GM23338 (cell line): ENCODE data around the gene ZNF277. TPM values are rescaled to one million over a fixed set of nuclear protein-coding genes. Genes with fewer than 3 reads are reported as not detected.

Experiments used
- ATAC-seq: fragments of 200-7000 bp; cut with Tn5 transposase; 3 replicates; pipeline ENCODE4 v1.9.1; 2020
- DNase-seq: peaks from one replicate; pipeline ENCODE4 v3.0.0-alpha.2; 2015; ENCODE audit warnings: low spot score
- H2AFZ ChIP-seq: fragments of 200-600 bp; sonication (generic); 2 replicates; pipeline ENCODE4 v1.8.0; 2016; ENCODE audit warnings: antibody characterized with exemption, mild to moderate bottlenecking, moderate library complexity
- H3F3A ChIP-seq: fragments of 200-600 bp; sonication (generic); replicated peaks from 2 replicates; pipeline ENCODE4 v1.8.0; 2017; ENCODE audit warnings: antibody characterized with exemption, mixed run types, low read depth
- H3K27ac ChIP-seq: fragments of 200-600 bp; sonication (generic); 2 replicates; pipeline ENCODE4 v1.6.1; 2016; ENCODE audit warnings: low read depth
- H3K27me3 ChIP-seq: fragments of 200-600 bp; sonication (generic); 2 replicates; pipeline ENCODE4 v1.8.0; 2016; ENCODE audit warnings: mild to moderate bottlenecking, mixed run types, moderate library complexity; ENCODE audit not compliant: insufficient read depth
- H3K36me3 ChIP-seq: fragments of 200-600 bp; sonication (generic); 2 replicates; pipeline ENCODE4 v1.8.0; 2016; ENCODE audit warnings: mild to moderate bottlenecking; ENCODE audit not compliant: insufficient read depth
- H3K4me1 ChIP-seq: fragments of 200-600 bp; sonication (generic); 2 replicates; pipeline ENCODE4 v1.8.0; 2016; ENCODE audit warnings: mild to moderate bottlenecking, moderate library complexity; ENCODE audit not compliant: insufficient read depth
- H3K4me2 ChIP-seq: fragments of 200-600 bp; sonication (generic); 2 replicates; pipeline ENCODE4 v1.7.1; 2017; ENCODE audit warnings: mixed run types
- H3K4me3 ChIP-seq: fragments of 200-600 bp; sonication (generic); 2 replicates; pipeline ENCODE4 v1.6.1; 2016; ENCODE audit warnings: mixed run types
- H3K79me2 ChIP-seq: fragments of 200-600 bp; sonication (generic); replicated peaks from 2 replicates; pipeline ENCODE4 v1.8.0; 2017; ENCODE audit warnings: mild to moderate bottlenecking; ENCODE audit not compliant: insufficient read depth
- H3K9me2 ChIP-seq: fragments of 200-600 bp; sonication (generic); 2 replicates; pipeline ENCODE4 v1.8.0; 2017; ENCODE audit not compliant: insufficient read depth
- H4K20me1 ChIP-seq: fragments of 200-600 bp; sonication (generic); replicated peaks from 2 replicates; pipeline ENCODE4 v1.8.0; 2017; ENCODE audit warnings: mild to moderate bottlenecking; ENCODE audit not compliant: insufficient read depth
- H3K27ac Mint-ChIP-seq: 2 replicates; pipeline ENCODE4 v1.8.0; 2020; ENCODE audit warnings: inconsistent platforms, mild to moderate bottlenecking, moderate library complexity, mixed read lengths
- H3K27me3 Mint-ChIP-seq: 3 replicates; pipeline ENCODE4 v1.8.0; 2022; ENCODE audit warnings: low read depth, mild to moderate bottlenecking, moderate library complexity, mixed read lengths, inconsistent platforms; ENCODE audit not compliant: insufficient read depth, poor library complexity
- H3K36me3 Mint-ChIP-seq: 3 replicates; pipeline ENCODE4 v1.8.0; 2021; ENCODE audit warnings: low read depth, mild to moderate bottlenecking, inconsistent platforms, moderate library complexity, mixed read lengths
- H3K4me1 Mint-ChIP-seq: 3 replicates; pipeline ENCODE4 v1.8.0; 2020; ENCODE audit warnings: mild to moderate bottlenecking, inconsistent platforms, mixed read lengths
- H3K4me3 Mint-ChIP-seq: 3 replicates; pipeline ENCODE4 v1.8.0; 2021; ENCODE audit warnings: moderate library complexity, mild to moderate bottlenecking, inconsistent platforms, mixed read lengths
- H3K9me3 Mint-ChIP-seq: 3 replicates; pipeline ENCODE4 v1.8.0; 2020; ENCODE audit warnings: moderate library complexity, mild to moderate bottlenecking, inconsistent platforms, mixed read lengths
- CREB1 ChIP-seq: fragments of 250-450 bp; sonication (Bioruptor Pico); IDR thresholded peaks from 2 replicates; pipeline ENCODE4 v1.5.0; 2020; ENCODE audit warnings: low read depth, mild to moderate bottlenecking, moderate library complexity
- CTCF ChIP-seq, 2 experiments: fragments of 200-600 bp in 1 of 2; sonication (generic) in 1 of 2; conservative IDR thresholded peaks; 2 replicates each; pipeline versions ENCODE4 v1.5.1 to v1.6.1; 2016 to 2017; ENCODE audit warnings: antibody characterized with exemption in 2 of 2, low read depth in 2 of 2, mild to moderate bottlenecking in 2 of 2, moderate library complexity in 1 of 2
- ETS1 ChIP-seq: IDR thresholded peaks from 2 replicates; pipeline ENCODE4 v1.6.1; 2016; ENCODE audit warnings: antibody characterized with exemption
- EZH2 ChIP-seq: fragments of 200-600 bp; sonication (generic); IDR thresholded peaks from one replicate; pipeline ENCODE4 v1.8.0; 2017; ENCODE audit warnings: antibody characterized with exemption, mild to moderate bottlenecking, low read depth; ENCODE audit not compliant: unreplicated experiment
- EZH2phosphoT487 ChIP-seq: fragments of 200-600 bp; sonication (generic); IDR thresholded peaks from one replicate; pipeline ENCODE4 v1.8.1; 2018; ENCODE audit warnings: antibody characterized with exemption; ENCODE audit not compliant: unreplicated experiment
- JUNB ChIP-seq: IDR thresholded peaks from one replicate; pipeline ENCODE4 v1.6.1; 2016; ENCODE audit warnings: antibody characterized with exemption; ENCODE audit not compliant: unreplicated experiment
- NANOG ChIP-seq: IDR thresholded peaks from 2 replicates; pipeline ENCODE4 v1.6.1; 2016; ENCODE audit warnings: antibody characterized with exemption, borderline replicate concordance
- STAT1 ChIP-seq: IDR thresholded peaks from one replicate; pipeline ENCODE4 v1.6.1; 2016; ENCODE audit warnings: antibody characterized with exemption; ENCODE audit not compliant: unreplicated experiment
- ZNF114 ChIP-seq: fragments of 250-450 bp; sonication (Bioruptor Pico); IDR thresholded peaks from 2 replicates; pipeline ENCODE4 v1.5.0; 2020; ENCODE audit warnings: mild to moderate bottlenecking, moderate library complexity
- ZNF331 ChIP-seq: fragments of 250-450 bp; sonication (Bioruptor Pico); IDR thresholded peaks from 2 replicates; pipeline ENCODE4 v1.5.0; 2020; ENCODE audit warnings: low read depth, mild to moderate bottlenecking, moderate library complexity
- polyA plus RNA-seq: library from polyadenylated mRNA; unstranded; fragments of >200 nt; fragmentation: Nextera tagmentation; extraction: Ambion mirVana; gene quantifications from 2 replicates; pipeline ENCODE4 v1.2.1, GENCODE V29; 2016
- total RNA-seq: library from RNA; depleted of rRNA; stranded (reverse); fragments of >200 nt; shearing (Covaris generic); gene quantifications from 2 replicates; pipeline ENCODE4 v1.2.3, GENCODE V29; 2014
- TF ChIP-seq, protein P1 (sequence below): fragments of 250-450 bp; sonication (Bioruptor Pico); IDR thresholded peaks from 2 replicates; pipeline ENCODE4 v1.5.0; 2020; ENCODE audit warnings: mild to moderate bottlenecking, moderate library complexity

The ZNF277 gene
- total and polyA plus RNA-seq, 2 experiments from 2014 or later: 25.4 to 28.9 TPM

DNA sequence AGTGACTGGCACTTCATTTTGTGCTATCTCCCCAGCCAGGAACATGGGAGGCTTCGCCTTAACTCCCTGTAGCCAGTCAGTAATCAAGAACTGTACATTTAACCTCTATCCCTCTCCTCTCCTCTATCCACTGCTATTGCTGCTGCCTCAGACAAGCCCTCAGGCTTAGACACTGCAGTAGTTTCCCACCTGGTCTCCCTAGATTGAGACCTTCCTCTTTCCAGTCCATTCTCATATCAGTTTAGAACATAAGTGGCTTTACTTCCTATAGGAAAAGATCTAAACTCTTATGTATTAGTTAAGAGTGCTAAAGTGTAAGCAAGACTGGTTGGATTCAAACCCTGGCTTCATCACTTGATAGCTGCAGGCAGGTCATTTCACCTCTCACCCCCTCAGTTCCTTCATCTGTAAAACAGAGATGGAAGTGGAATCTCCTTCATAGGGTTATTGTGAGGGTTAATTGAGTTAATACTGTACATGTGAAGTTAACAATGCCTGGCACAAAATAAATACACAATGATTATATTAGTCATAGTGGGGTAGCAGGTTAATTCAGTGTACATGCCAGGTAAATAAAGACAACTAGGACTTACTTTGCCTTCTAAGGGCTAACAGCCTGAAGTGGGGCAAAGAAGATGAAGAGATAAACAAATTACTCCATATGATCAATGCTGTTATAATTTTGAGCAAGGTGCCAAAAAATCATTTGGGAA lies 76.1 kb downstream of the ZNF277 start (continued):
- TF ChIP-seq, protein P1, sequence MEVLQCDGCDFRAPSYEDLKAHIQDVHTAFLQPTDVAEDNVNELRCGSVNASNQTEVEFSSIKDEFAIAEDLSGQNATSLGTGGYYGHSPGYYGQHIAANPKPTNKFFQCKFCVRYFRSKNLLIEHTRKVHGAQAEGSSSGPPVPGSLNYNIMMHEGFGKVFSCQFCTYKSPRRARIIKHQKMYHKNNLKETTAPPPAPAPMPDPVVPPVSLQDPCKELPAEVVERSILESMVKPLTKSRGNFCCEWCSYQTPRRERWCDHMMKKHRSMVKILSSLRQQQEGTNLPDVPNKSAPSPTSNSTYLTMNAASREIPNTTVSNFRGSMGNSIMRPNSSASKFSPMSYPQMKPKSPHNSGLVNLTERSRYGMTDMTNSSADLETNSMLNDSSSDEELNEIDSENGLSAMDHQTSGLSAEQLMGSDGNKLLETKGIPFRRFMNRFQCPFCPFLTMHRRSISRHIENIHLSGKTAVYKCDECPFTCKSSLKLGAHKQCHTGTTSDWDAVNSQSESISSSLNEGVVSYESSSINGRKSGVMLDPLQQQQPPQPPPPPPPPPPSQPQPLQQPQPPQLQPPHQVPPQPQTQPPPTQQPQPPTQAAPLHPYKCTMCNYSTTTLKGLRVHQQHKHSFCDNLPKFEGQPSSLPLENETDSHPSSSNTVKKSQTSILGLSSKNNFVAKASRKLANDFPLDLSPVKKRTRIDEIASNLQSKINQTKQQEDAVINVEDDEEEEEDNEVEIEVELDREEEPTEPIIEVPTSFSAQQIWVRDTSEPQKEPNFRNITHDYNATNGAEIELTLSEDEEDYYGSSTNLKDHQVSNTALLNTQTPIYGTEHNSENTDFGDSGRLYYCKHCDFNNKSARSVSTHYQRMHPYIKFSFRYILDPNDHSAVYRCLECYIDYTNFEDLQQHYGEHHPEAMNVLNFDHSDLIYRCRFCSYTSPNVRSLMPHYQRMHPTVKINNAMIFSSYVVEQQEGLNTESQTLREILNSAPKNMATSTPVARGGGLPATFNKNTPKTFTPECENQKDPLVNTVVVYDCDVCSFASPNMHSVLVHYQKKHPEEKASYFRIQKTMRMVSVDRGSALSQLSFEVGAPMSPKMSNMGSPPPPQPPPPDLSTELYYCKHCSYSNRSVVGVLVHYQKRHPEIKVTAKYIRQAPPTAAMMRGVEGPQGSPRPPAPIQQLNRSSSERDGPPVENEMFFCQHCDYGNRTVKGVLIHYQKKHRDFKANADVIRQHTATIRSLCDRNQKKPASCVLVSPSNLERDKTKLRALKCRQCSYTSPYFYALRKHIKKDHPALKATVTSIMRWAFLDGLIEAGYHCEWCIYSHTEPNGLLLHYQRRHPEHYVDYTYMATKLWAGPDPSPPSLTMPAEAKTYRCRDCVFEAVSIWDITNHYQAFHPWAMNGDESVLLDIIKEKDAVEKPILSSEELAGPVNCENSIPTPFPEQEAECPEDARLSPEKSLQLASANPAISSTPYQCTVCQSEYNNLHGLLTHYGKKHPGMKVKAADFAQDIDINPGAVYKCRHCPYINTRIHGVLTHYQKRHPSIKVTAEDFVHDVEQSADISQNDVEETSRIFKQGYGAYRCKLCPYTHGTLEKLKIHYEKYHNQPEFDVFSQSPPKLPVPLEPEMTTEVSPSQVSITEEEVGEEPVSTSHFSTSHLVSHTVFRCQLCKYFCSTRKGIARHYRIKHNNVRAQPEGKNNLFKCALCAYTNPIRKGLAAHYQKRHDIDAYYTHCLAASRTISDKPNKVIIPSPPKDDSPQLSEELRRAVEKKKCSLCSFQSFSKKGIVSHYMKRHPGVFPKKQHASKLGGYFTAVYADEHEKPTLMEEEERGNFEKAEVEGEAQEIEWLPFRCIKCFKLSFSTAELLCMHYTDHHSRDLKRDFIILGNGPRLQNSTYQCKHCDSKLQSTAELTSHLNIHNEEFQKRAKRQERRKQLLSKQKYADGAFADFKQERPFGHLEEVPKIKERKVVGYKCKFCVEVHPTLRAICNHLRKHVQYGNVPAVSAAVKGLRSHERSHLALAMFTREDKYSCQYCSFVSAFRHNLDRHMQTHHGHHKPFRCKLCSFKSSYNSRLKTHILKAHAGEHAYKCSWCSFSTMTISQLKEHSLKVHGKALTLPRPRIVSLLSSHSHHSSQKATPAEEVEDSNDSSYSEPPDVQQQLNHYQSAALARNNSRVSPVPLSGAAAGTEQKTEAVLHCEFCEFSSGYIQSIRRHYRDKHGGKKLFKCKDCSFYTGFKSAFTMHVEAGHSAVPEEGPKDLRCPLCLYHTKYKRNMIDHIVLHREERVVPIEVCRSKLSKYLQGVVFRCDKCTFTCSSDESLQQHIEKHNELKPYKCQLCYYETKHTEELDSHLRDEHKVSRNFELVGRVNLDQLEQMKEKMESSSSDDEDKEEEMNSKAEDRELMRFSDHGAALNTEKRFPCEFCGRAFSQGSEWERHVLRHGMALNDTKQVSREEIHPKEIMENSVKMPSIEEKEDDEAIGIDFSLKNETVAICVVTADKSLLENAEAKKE (CRISPR knock-in tag): no peak
- no peak for TF ChIP-seq ZNF114 (CRISPR knock-in tag)
- no peak for TF ChIP-seq CREB1
- TF ChIP-seq JUNB: no peak
- TF ChIP-seq ZNF331 (CRISPR knock-in tag): no peak

- no peak overlapping the region for H3K27ac ChIP-seq
- H3K36me3 ChIP-seq: no peaks in the 10 kb centered on the region
- no peak for DNase-seq
- H3K79me2 ChIP-seq: peaks cover 21% of the 10 kb centered on the region
- H3K4me1 ChIP-seq: peaks cover 9% of the 10 kb centered on the region
- no peak overlapping the region for H2AFZ ChIP-seq
- H3K4me1 Mint-ChIP-seq: peaks cover 19% of the 10 kb centered on the region
- H3K4me3 ChIP-seq: no peak overlapping the region
- H3K9me3 Mint-ChIP-seq: no peaks in the 10 kb centered on the region
- no peaks in the 10 kb centered on the region for H3K9me2 ChIP-seq
- no peaks in the 10 kb centered on the region for H3F3A ChIP-seq
- H3K4me2 ChIP-seq: no peak overlapping the region
- H3K27me3 ChIP-seq: no peaks in the 10 kb centered on the region
- peaks cover 4% of the 10 kb centered on the region; the same call in 2 of the 3 replicates for H3K36me3 Mint-ChIP-seq
- H4K20me1 ChIP-seq: peaks cover 5% of the 10 kb centered on the region; the same call in 1 of the 2 replicates
- peaks cover 2% of the 10 kb centered on the region for H3K27me3 Mint-ChIP-seq
- no peak for ATAC-seq
- no peak overlapping the region for H3K27ac Mint-ChIP-seq
- H3K4me3 Mint-ChIP-seq: no peak overlapping the region
- TF ChIP-seq EZH2phosphoT487 (no peak), ETS1 (no peak), JUNB (no peak), CTCF (conservative IDR thresholded peaks at IDR 0.05; ENCODE audit: low read depth in 2 of 2) (no peak), STAT1 (no peak), ZNF114 (CRISPR knock-in tag) (no peak), EZH2 (no peak), NANOG (no peak), ZNF331 (CRISPR knock-in tag) (no peak)
Measured at GRCh38 chr7:112283382-112283910, 77.0 kb downstream of the ZNF277 start.
